H1 (cell line): ENCODE measurements around the gene DHRS12. TPM values are rescaled to one million over a fixed set of nuclear protein-coding genes. Genes with fewer than 3 reads are reported as not detected.

ENCODE experiments used
- CTCF ChIA-PET: fragments of 300-600 bp; sonication (Branson Sonifier 250); formaldehyde crosslinking; loops from one replicate; lab custom pipeline; 2021; ENCODE audit not compliant: partially characterized antibody; lab: Charles Lee
- POLR2A ChIA-PET: fragments of 300-600 bp; sonication (Branson Sonifier 250); formaldehyde crosslinking; loops from one replicate; lab custom pipeline; 2021; ENCODE audit warnings: inconsistent platforms; ENCODE audit not compliant: partially characterized antibody; lab: Charles Lee
- DNase-seq, 2 experiments: peaks; one replicate each; pipeline versions ENCODE4 v3.0.0 to v3.0.0-alpha.2; 2010 to 2022; ENCODE audit warnings: low spot score in 2 of 2, low read depth in 1 of 2, mixed read lengths in 1 of 2
- FAIRE-seq: peaks from 2 replicates; lab custom pipeline; 2011; peaks lifted over from hg19 to GRCh38; lab: Jason Lieb, UNC
- H2AFZ ChIP-seq: 2 replicates; pipeline ENCODE4 v1.8.1; 2012; ENCODE audit warnings: low read length, inconsistent platforms
- H2AK5ac ChIP-seq: 2 replicates; pipeline ENCODE4 v1.6.1; 2013; ENCODE audit warnings: low read depth, low read length
- H2BK120ac ChIP-seq: replicated peaks from 2 replicates; pipeline ENCODE3; 2013; ENCODE audit warnings: low read depth, low read length, inconsistent platforms
- H2BK12ac ChIP-seq: 2 replicates; pipeline ENCODE4 v1.6.1; 2013; ENCODE audit warnings: low read depth, low read length
- H2BK15ac ChIP-seq: 2 replicates; pipeline ENCODE4 v1.6.1; 2013; ENCODE audit warnings: low read length
- H2BK20ac ChIP-seq: 2 replicates; pipeline ENCODE4 v1.6.1; 2013; ENCODE audit warnings: low read length
- H2BK5ac ChIP-seq: 2 replicates; pipeline ENCODE4 v1.6.1; 2013; ENCODE audit warnings: low read depth, low read length
- H3K14ac ChIP-seq: 2 replicates; pipeline ENCODE4 v1.6.1; 2013; ENCODE audit warnings: inconsistent platforms; ENCODE audit not compliant: insufficient read length
- H3K18ac ChIP-seq: 2 replicates; pipeline ENCODE4 v1.6.1; 2013; ENCODE audit warnings: low read length; ENCODE audit errors: extremely low read depth
- H3K23ac ChIP-seq: 2 replicates; pipeline ENCODE4 v1.6.1; 2013; ENCODE audit warnings: inconsistent platforms; ENCODE audit not compliant: insufficient read length
- H3K23me2 ChIP-seq: 2 replicates; pipeline ENCODE4 v1.6.1; 2013; ENCODE audit warnings: low read depth, low read length
- H3K27ac ChIP-seq: 2 replicates; pipeline ENCODE4 v1.6.1; 2011; ENCODE audit warnings: low read depth, low read length, inconsistent platforms
- H3K27me3 ChIP-seq, 4 experiments: replicated peaks in 1 of 4; 1 replicate in 1 of 4; 2 replicates in 3 of 4; pipeline versions ENCODE4 v1.6.1 to v1.8.1; 2011 to 2013; ENCODE audit warnings: low read length in 3 of 4, mild to moderate bottlenecking in 3 of 4, inconsistent platforms in 2 of 4, mixed read lengths in 2 of 4, moderate library complexity in 1 of 4; ENCODE audit not compliant: control insufficient read depth in 3 of 4, insufficient read depth in 3 of 4; ENCODE audit errors: extremely low read depth in 1 of 4
- H3K36me3 ChIP-seq, 4 experiments: 2 replicates each; pipeline versions ENCODE4 v1.6.1 to v1.8.1; 2011 to 2013; ENCODE audit warnings: mild to moderate bottlenecking in 4 of 4, low read length in 3 of 4, moderate library complexity in 2 of 4, control low read depth in 1 of 4, inconsistent platforms in 1 of 4; ENCODE audit not compliant: insufficient read depth in 4 of 4, control insufficient read depth in 2 of 4
- H3K4ac ChIP-seq: replicated peaks from 2 replicates; pipeline ENCODE3; 2013; ENCODE audit warnings: low read length, low read depth, mixed read lengths, inconsistent platforms; ENCODE audit not compliant: insufficient read length
- H3K4me1 ChIP-seq, 4 experiments: replicated peaks in 1 of 4; 1 replicate in 1 of 4; 2 replicates in 3 of 4; pipeline versions ENCODE4 v1.6.1 to v1.8.1; 2011 to 2013; ENCODE audit warnings: low read length in 3 of 4, inconsistent platforms in 2 of 4, mixed read lengths in 1 of 4; ENCODE audit not compliant: insufficient read depth in 4 of 4, control insufficient read depth in 3 of 4
- H3K4me2 ChIP-seq, 2 experiments: 2 replicates each; pipeline versions ENCODE4 v1.6.1 to v1.8.1; 2011 to 2013; ENCODE audit warnings: low read depth in 2 of 2, low read length in 2 of 2, control low read depth in 1 of 2, inconsistent platforms in 1 of 2, mild to moderate bottlenecking in 1 of 2; ENCODE audit not compliant: insufficient read depth in 1 of 2
- H3K4me3 ChIP-seq, 4 experiments: fragments of 200-600, 300-600 bp in 1 of 4; sonication (generic), shearing (Covaris generic), sonication (Bioruptor Twin) in 1 of 4; 2 replicates each; pipeline versions ENCODE4 v1.5.1 to v1.8.1; 2011 to 2016; ENCODE audit warnings: low read length in 4 of 4, low read depth in 3 of 4, control low read depth in 2 of 4, inconsistent platforms in 2 of 4, mild to moderate bottlenecking in 2 of 4, mixed read lengths in 1 of 4, moderate library complexity in 1 of 4; ENCODE audit not compliant: insufficient read depth in 2 of 4; ENCODE audit errors: extremely low read depth in 1 of 4
- H3K56ac ChIP-seq: replicated peaks from 2 replicates; pipeline ENCODE3; 2013; ENCODE audit warnings: low read depth, mild to moderate bottlenecking, mixed read lengths, low read length, inconsistent platforms; ENCODE audit not compliant: insufficient read length
- H3K79me1 ChIP-seq: 2 replicates; pipeline ENCODE4 v1.6.1; 2013; ENCODE audit warnings: low read depth, low read length, control low read depth
- H3K79me2 ChIP-seq, 2 experiments: 2 replicates each; pipeline versions ENCODE4 v1.6.1 to v1.8.1; 2012 to 2013; ENCODE audit warnings: low read length in 2 of 2, mild to moderate bottlenecking in 2 of 2, inconsistent platforms in 1 of 2; ENCODE audit not compliant: insufficient read depth in 2 of 2, control insufficient read depth in 1 of 2
- H3K9ac ChIP-seq, 4 experiments: replicated peaks in 1 of 4; 1 replicate in 1 of 4; 2 replicates in 3 of 4; pipeline versions ENCODE4 v1.6.1 to v1.8.1; 2011 to 2013; ENCODE audit warnings: low read depth in 3 of 4, low read length in 3 of 4, control low read depth in 2 of 4, mild to moderate bottlenecking in 2 of 4, moderate library complexity in 2 of 4, inconsistent platforms in 1 of 4; ENCODE audit errors: extremely low read depth in 1 of 4
- H3K9me3 ChIP-seq, 2 experiments: 2 replicates each; pipeline versions ENCODE4 v1.6.1 to v1.8.1; 2012 to 2013; ENCODE audit warnings: mild to moderate bottlenecking in 2 of 2, moderate library complexity in 2 of 2, control low read depth in 1 of 2, inconsistent platforms in 1 of 2, low read depth in 1 of 2, low read length in 1 of 2, mixed read lengths in 1 of 2; ENCODE audit not compliant: insufficient read depth in 2 of 2
- H4K20me1 ChIP-seq, 2 experiments: replicated peaks in 1 of 2; 2 replicates each; pipeline versions ENCODE3 to v1.8.1; 2011 to 2013; ENCODE audit warnings: inconsistent platforms in 2 of 2, low read length in 2 of 2, mild to moderate bottlenecking in 1 of 2; ENCODE audit not compliant: insufficient read depth in 2 of 2, control insufficient read depth in 1 of 2
- H4K5ac ChIP-seq: 2 replicates; pipeline ENCODE4 v1.6.1; 2013; ENCODE audit warnings: low read length, low read depth, mixed read lengths, inconsistent platforms; ENCODE audit not compliant: insufficient read length
- H4K8ac ChIP-seq: 2 replicates; pipeline ENCODE4 v1.8.0; 2013; ENCODE audit warnings: mild to moderate bottlenecking, moderate library complexity, low read length, inconsistent platforms; ENCODE audit not compliant: insufficient read depth; ENCODE audit errors: extremely low read depth
- H4K91ac ChIP-seq: replicated peaks from 2 replicates; pipeline ENCODE3; 2013; ENCODE audit warnings: low read length, mixed read lengths, inconsistent platforms; ENCODE audit not compliant: insufficient read length
- BCL11A ChIP-seq, 2 experiments: IDR thresholded peaks; one replicate each; pipeline ENCODE4 v1.6.1; 2011; ENCODE audit warnings: low read depth in 2 of 2, low read length in 2 of 2, mild to moderate bottlenecking in 2 of 2
- CREB1 ChIP-seq: IDR thresholded peaks from 2 replicates; pipeline ENCODE4 v1.6.1; 2012; ENCODE audit warnings: inconsistent platforms
- CTCF ChIP-seq, 3 experiments: IDR thresholded peaks; 1 replicate in 2 of 3; 2 replicates in 1 of 3; pipeline versions ENCODE4 v1.5.1 to v1.6.1; 2011; ENCODE audit warnings: low read length in 3 of 3, mild to moderate bottlenecking in 3 of 3, inconsistent platforms in 2 of 3, low read depth in 1 of 3, moderate library complexity in 1 of 3; ENCODE audit not compliant: insufficient read depth in 1 of 3; ENCODE audit errors: control extremely low read depth in 1 of 3
- MAX ChIP-seq: IDR thresholded peaks from 2 replicates; pipeline ENCODE4 v1.6.1; 2012; ENCODE audit warnings: inconsistent platforms
- SIRT6 ChIP-seq: IDR thresholded peaks from one replicate; pipeline ENCODE4 v1.7.1; 2012; ENCODE audit warnings: low read length, inconsistent platforms
- SP1 ChIP-seq: IDR thresholded peaks from 2 replicates; pipeline ENCODE4 v1.6.1; 2011; ENCODE audit warnings: low read depth, low read length
- TBP ChIP-seq: IDR thresholded peaks from 2 replicates; pipeline ENCODE4 v1.6.1; 2011; ENCODE audit warnings: low read depth, low read length, improper control_type of control experiment
- TEAD4 ChIP-seq: IDR thresholded peaks from 2 replicates; pipeline ENCODE4 v1.6.1; 2012; ENCODE audit warnings: low read depth, low read length, inconsistent platforms, mixed read lengths
- YY1 ChIP-seq: IDR thresholded peaks from 2 replicates; pipeline ENCODE4 v1.6.1; 2011; ENCODE audit warnings: low read depth, mild to moderate bottlenecking, low read length
- WGBS, 2 experiments: shearing (Covaris generic) in 1 of 2; methylation state at CpG; one replicate each; pipeline versions ENCODE4 v1.1.6 to v1.1.7; 2013 to 2015; ENCODE audit warnings: low lambda C conversion rate in 2 of 2, mixed read lengths in 2 of 2, inconsistent platforms in 1 of 2, low coverage in 1 of 2, missing lambda C conversion rate in 1 of 2; ENCODE audit not compliant: insufficient replicate concordance in 2 of 2, insufficient coverage in 1 of 2, insufficient read length in 1 of 2; ENCODE audit errors: extremely low coverage in 1 of 2, missing lambda C conversion rate in 1 of 2; 5-methylcytosine and 5-hydroxymethylcytosine counted together
- polyA plus RNA-seq, 7 experiments: library from polyadenylated mRNA; depleted of rRNA in 3 of 7; stranded (reverse) in 5 of 7; unstranded in 2 of 7; fragments of >200 nt in 5 of 7; fragments of 200-250 nt in 2 of 7; gene quantifications; 1 replicate in 5 of 7; 2 replicates in 1 of 7; 4 replicates in 1 of 7; pipeline versions ENCODE4 v1.2.1 to v1.2.3, GENCODE V29; 2011 to 2013; ENCODE audit warnings: missing spikeins in 2 of 7, mixed read lengths in 2 of 7
- total RNA-seq: library from RNA; stranded (reverse); fragmentation: NEBNext Ultra II Directional; extraction: Animal tissue kit (Norgen Biotek cat#: 25700); gene quantifications from 2 replicates; pipeline ENCODE4 v1.2.1, GENCODE V29; 2021

Gene DHRS12
- total and polyA plus RNA-seq, 2 of the 8 experiments (the other 6 are each of a cell fraction or from before 2014, with no cell fraction given): 8.7 TPM

GRCh38 chr13:51796546-51796945 lies 7.4 kb downstream of the DHRS12 start:
- no peak overlapping the region for H4K91ac ChIP-seq
- no peaks in the 10 kb centered on the region for H3K9me3 ChIP-seq
- H2BK15ac ChIP-seq: no peak overlapping the region
- no peak overlapping the region for H4K5ac ChIP-seq
- no peak overlapping the region for H3K18ac ChIP-seq
- no peak overlapping the region for H3K27ac ChIP-seq
- ChIA-PET POLR2A (interaction anchor here (0.8 to 3.1 kb wide), 5 partner anchors 10 to 345 kb away, joined by 3 to 23 read pairs (median 5); partner anchors contain the start of gene INTS6), CTCF (interaction anchor here (0.6 to 9.1 kb wide), 24 partner anchors 13 to 671 kb away, joined by 3 to 123 read pairs (median 6); no protein-coding TSS in a partner anchor)
- no peak overlapping the region for H3K56ac ChIP-seq
- H3K27me3 ChIP-seq: no peaks in the 10 kb centered on the region
- H2BK5ac ChIP-seq: no peak overlapping the region
- H3K23ac ChIP-seq: no peak overlapping the region
- H2AK5ac ChIP-seq: no peak overlapping the region
- no peak for DNase-seq
- peaks cover 0 to 7% (median 3%) of the 10 kb centered on the region in 4 experiments; a peak in 5 of 7 replicates for H3K4me1 ChIP-seq
- no peak overlapping the region for H3K4me3 ChIP-seq
- H4K20me1 ChIP-seq: no peaks in the 10 kb centered on the region
- no peak overlapping the region for H3K4ac ChIP-seq
- no peak overlapping the region for H2BK120ac ChIP-seq
- H3K79me1 ChIP-seq: no peaks in the 10 kb centered on the region
- no peaks in the 10 kb centered on the region for H3K36me3 ChIP-seq
- FAIRE-seq: no peak
- no peak overlapping the region for H3K4me2 ChIP-seq
- no peak overlapping the region for H2AFZ ChIP-seq
- no peak overlapping the region for H2BK20ac ChIP-seq
- H3K14ac ChIP-seq: no peak overlapping the region
- WGBS, 2 experiments: 95% methylated on average over 7 of the region's 7 CpGs; no CpG with 5 or more reads in 1 of the 2 experiments
- no peaks in the 10 kb centered on the region for H3K23me2 ChIP-seq
- H4K8ac ChIP-seq: no peak overlapping the region
- TF ChIP-seq CREB1 (no peak), CTCF (IDR thresholded peaks at IDR 0.05; ENCODE audit: control extremely low read depth in 1 of 3, insufficient read depth in 1 of 3, low read depth in 1 of 3, low read length in 3 of 3) (no peak), YY1 (no peak), TBP (no peak), SIRT6 (no peak), SP1 (no peak), TEAD4 (no peak), MAX (no peak), BCL11A (IDR thresholded peaks at IDR 0.05; ENCODE audit: low read depth in 2 of 2, low read length in 2 of 2) (no peak)
- TF ChIP-seq, all 59 proteins: peak for 0
- no peaks in the 10 kb centered on the region for H3K79me2 ChIP-seq
- no peak overlapping the region for H2BK12ac ChIP-seq
- no peak overlapping the region for H3K9ac ChIP-seq
